H1 (cell line): ENCODE measurements around the gene FREM2. TPM values are rescaled to one million over a fixed set of nuclear protein-coding genes. Genes with fewer than 3 reads are reported as not detected.

Experiments used
- CEBPB ChIP-seq: IDR thresholded peaks from 2 replicates; pipeline ENCODE4 v1.6.1; 2012; ENCODE audit warnings: low read depth, low read length
- CREB1 ChIP-seq: IDR thresholded peaks from 2 replicates; pipeline ENCODE4 v1.6.1; 2012; ENCODE audit warnings: inconsistent platforms
- E2F6 ChIP-seq: IDR thresholded peaks from 2 replicates; pipeline ENCODE4 v1.6.1; 2012; ENCODE audit warnings: inconsistent platforms
- FOSL1 ChIP-seq: IDR thresholded peaks from 2 replicates; pipeline ENCODE4 v1.6.1; 2011; ENCODE audit warnings: mild to moderate bottlenecking, low read depth, low read length, moderate library complexity; ENCODE audit not compliant: insufficient read depth
- RBBP5 ChIP-seq: IDR thresholded peaks from 2 replicates; pipeline ENCODE4 v1.7.1; 2012; ENCODE audit warnings: low read depth, mild to moderate bottlenecking, inconsistent platforms, low read length, moderate library complexity, borderline replicate concordance
- RNF2 ChIP-seq: fragments of 200-900, 300-1000 bp; sonication (generic); IDR thresholded peaks from 2 replicates; pipeline ENCODE4 v1.7.1; 2016; ENCODE audit warnings: borderline replicate concordance, low read depth, mild to moderate bottlenecking, antibody characterized with exemption, low read length; ENCODE audit not compliant: poor library complexity, severe bottlenecking; ENCODE audit errors: missing control alignments
- RXRA ChIP-seq: IDR thresholded peaks from 2 replicates; pipeline ENCODE4 v1.6.1; 2011; ENCODE audit warnings: low read depth, mild to moderate bottlenecking, low read length, moderate library complexity; ENCODE audit not compliant: insufficient read depth
- TCF12 ChIP-seq: IDR thresholded peaks from 2 replicates; pipeline ENCODE4 v1.6.1; 2011; ENCODE audit warnings: low read depth, mild to moderate bottlenecking, low read length
- polyA plus RNA-seq, 7 experiments: library from polyadenylated mRNA; depleted of rRNA in 3 of 7; stranded (reverse) in 5 of 7; unstranded in 2 of 7; fragments of >200 nt in 5 of 7; fragments of 200-250 nt in 2 of 7; gene quantifications; 1 replicate in 5 of 7; 2 replicates in 1 of 7; 4 replicates in 1 of 7; pipeline versions ENCODE4 v1.2.1 to v1.2.3, GENCODE V29; 2011 to 2013; ENCODE audit warnings: missing spikeins in 2 of 7, mixed read lengths in 2 of 7
- total RNA-seq: library from RNA; stranded (reverse); fragmentation: NEBNext Ultra II Directional; extraction: Animal tissue kit (Norgen Biotek cat#: 25700); gene quantifications from 2 replicates; pipeline ENCODE4 v1.2.1, GENCODE V29; 2021

The FREM2 gene
- total and polyA plus RNA-seq, 2 of the 8 experiments (the other 6 are each of a cell fraction or from before 2014, with no cell fraction given) = 11.6 to 22.8 TPM

- TF ChIP-seq CREB1 (no peak), CEBPB (no peak), TCF12 (no peak), RXRA (no peak), FOSL1 (no peak), RBBP5 (no peak), RNF2 (no peak), E2F6 (no peak)
These were observed 116.7 kb downstream of the FREM2 start (continued) for GRCh38 chr13:38803531-38803930.
